GM18507 (cell line): ENCODE measurements around the gene FRG2.
"Not testable (repeated sequence)": the region's sequence is repeated elsewhere in the genome, so short reads cannot be mapped to it uniquely, and the experiment has no call there.

Experiments used
- DNase-seq: peaks from one replicate; pipeline ENCODE4 v3.0.0; 2011; ENCODE audit warnings: low read depth; ENCODE audit not compliant: insufficient read length; ENCODE audit errors: extremely low spot score
- FAIRE-seq: peaks from 2 replicates; lab custom pipeline; 2011; peaks lifted over from hg19 to GRCh38; lab: Jason Lieb, UNC

The FRG2 gene

GRCh38 chr4:190027156-190027555, at the start of gene FRG2:
Gene FRG2, minus strand, starts transcription at chr4:190027256. Its CDS starts 52 bp downstream, at chr4:190027204.
- not testable (repeated sequence) for FAIRE-seq, DNase-seq

- not testable (repeated sequence) for FAIRE-seq
Measured at GRCh38 chr4:190068351-190068750, 41.3 kb upstream of the FRG2 start.

DNA sequence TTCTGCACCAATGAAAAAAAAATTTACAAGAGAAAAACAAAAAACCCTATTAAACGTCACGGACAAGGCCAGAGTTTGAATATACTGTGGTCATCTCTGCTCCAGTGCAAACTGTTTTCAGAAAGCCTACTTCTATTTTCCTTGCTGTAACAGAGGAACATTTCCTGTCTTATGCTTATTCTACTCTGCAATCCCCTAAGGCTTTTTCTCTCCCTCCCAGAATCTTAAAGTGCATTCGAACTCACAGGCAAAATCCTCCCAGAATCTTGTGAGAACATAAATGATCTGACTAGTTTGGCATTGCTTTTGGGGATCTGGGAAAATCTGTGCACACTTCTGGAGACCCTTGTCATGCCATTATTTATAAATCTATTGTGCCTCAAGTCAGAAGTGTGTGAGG, 37.7 kb upstream of the FRG2 start:
- FAIRE-seq, result not testable (repeated sequence)

More at GRCh38 chr4:190068351-190068750, 41.3 kb upstream of the FRG2 start:
- not testable (repeated sequence) for DNase-seq

DNA sequence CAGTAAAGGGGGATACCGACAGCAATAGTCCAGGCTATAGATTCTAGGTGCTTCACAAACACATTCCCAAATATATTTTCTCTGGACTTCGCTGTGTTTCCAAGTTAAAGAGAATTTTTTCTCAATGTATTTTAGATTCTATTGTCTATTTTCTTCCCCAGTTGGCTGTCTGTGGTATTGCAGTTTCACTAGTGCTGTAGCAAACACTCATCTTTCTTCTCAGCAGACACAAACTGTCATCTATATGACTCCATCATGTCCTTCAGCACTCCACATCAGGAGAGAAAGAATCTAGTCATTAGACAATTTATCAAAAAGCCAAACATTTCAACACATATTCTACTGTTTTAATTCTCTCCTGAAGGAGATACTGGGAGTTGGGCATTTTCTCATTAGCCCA, 37.3 kb upstream of the FRG2 start, which contains the start of gene DBET:
TSS of gene DBET (plus strand) at position 161 of the 400 bp plus-strand sequence.
- not testable (repeated sequence) for DNase-seq, FAIRE-seq

More for the DNA sequence above, 37.7 kb upstream of the FRG2 start:
- DNase-seq, result not testable (repeated sequence)

- not testable (repeated sequence) for FAIRE-seq, DNase-seq
Measured at GRCh38 chr4:190058997-190059396, 31.9 kb upstream of the FRG2 start.

DNA sequence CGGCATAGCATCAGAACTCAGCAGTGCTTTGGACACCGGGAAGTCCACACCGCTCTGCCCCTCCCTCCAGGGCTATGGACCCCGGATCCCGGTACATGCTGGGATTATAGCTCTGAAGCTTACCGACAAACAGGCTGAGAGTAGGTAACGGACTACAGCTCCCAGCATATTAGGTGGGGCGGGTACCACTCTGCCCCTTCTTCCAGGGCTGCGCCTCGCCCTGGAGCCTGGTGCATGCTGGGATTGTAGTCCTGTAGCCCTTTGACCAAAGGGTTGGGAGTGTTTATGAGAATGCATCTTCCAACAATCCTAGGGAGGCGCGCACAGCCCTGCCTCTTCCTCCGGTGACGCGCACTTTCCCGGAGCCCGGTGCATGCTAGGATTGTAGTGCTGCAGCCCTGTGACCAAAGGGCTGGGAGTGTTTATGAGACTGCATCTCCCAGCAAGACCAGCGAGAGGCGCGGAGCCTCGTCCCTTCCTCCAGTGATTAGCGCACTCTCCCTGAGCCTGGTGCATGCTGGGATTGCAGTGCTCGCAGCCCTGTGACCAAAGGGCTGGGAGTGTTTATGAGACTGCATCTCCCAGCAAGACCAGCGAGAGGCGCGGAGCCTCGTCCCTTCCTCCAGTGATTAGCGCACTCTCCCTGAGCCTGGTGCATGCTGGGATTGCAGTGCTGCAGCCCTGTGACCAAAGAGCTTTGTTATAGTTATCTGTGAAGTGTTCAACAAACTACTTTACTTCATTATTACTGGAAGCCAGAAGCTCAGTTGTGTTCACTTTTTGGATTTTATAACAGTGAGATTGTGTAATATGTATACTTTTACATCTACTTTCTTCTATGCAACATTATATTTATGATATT, 22.6 kb upstream of the FRG2 start:
- peak; percentile 21 for FAIRE-seq
- DNase-seq, result not testable (repeated sequence)

DNA sequence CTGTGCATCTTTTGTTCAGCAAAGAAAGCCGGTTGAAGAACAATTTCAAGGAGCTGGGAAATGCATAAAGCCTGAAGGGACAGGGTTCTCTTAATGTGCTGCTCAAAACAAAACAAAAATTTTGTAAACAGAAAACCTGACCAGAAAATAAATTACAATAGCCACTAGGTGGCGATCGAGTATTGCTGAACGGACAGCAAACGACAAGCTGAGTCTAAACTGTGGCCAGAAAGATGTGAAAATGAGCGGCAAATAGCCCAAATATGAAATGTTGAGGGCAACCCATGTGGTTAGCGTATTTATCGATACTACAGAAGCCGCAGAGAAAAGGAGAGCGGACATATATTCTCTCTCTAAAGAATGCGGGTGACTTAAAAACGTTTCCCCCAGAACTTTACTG, 20.6 kb upstream of the FRG2 start:
- not testable (repeated sequence) for DNase-seq, FAIRE-seq

DNA sequence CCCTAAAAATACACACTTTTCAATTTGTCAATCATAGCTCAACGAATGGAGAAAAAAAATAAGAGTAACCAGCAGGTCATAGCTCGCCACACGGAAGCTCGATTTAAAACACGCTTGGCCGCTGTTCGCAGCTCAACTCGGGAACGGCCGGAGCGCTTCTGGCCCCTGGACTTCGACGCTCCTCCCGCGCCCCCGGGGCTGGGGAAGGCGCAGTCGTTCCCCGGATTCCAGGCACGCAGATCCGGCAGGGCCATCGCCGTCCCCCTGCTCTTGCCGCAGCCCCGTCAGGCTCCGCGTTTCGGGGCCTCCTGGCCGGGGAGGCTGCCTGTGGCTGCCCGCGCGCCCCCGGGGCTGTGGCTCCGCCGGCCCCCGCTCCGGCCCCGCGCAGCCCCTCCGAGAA, 13.8 kb upstream of the FRG2 start:
- FAIRE-seq, DNase-seq: not testable (repeated sequence)

DNA sequence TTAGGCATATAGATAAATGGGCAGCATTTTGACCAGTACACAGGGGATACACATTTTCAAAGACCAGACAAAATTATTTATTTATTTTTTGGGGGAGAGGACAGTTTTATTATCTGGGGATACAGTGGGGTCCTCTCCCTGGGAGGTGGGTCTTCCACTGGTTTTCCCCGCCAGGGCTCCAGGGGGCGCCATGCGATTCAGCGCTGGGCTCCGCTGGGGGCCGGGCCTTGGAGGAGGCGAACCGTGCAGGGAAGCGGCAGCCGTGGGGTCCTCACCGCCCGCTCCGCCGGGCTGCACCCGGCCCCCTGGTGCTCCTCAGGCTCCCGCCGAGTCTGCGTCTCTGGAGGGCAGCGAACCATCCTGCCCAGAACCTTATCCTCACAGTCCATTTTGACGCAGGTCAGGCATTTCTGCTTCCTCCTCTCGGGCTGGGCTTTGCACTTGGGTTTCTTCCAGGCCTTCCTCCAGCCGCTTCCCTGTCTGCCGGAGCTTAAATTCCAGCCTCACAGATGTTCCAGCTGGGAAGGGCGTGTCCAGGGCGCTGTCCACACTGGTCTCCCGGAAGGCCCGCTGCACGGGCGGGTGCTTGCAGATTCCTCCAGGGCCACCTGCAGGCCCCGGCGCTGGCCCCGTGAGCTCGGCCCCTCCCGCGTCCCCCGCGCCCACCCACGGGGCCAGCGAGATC, 10.8 kb upstream of the FRG2 start:
- DNase-seq, FAIRE-seq: not testable (repeated sequence)

DNA sequence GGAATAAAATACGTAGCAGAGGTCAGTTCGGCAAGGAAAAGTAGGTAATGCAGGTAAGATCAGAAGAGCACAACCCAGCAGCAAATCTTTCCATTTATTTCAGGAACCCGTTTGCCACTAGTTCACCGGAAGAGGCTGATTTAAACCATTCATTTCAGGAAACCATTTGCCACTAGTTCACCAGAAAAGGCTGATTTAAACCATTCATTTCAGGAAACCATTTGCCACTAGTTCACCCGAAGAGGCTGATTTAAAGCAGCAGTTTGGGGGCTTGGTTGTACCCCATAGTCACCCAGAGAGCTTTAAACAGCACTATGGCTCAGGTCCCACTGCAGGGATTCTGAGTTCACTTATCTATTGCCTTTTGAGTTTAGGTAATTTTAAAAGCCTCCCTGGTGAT, 4.2 kb upstream of the FRG2 start:
- DNase-seq, FAIRE-seq: not testable (repeated sequence)

DNA sequence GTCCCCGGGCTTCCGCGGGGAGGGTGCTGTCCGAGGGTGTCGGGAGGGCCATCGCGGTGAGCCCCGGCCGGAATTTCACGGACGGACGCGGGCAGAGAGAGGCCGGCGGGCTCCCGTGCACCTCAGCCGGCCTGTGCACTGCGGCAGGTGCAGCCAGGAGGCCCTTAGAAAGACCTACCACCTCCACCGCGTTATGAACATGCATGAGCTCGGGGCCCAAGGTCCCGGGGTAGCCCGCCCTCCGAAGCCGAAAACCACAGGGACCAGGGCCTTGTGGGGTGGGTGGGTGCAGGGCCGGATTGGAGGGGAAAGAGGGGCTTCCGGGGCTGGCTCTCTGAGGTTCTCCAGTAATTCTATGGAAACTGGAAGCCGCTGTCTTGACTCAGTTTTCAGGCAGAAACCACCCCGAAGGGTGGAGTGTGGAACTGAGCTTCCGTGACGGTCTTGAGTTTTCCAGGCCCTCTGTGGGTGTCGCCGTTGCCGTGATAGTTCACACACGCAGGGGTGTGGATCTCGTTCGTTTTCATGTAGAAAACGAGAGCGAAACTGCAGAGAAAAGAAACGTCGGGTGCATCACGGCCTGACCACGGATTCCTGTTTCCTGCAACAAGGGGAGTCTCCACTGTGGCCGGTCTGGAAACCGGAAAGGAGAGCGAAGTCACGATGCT, 4.3 kb downstream of the FRG2 start:
- DNase-seq, FAIRE-seq: not testable (repeated sequence)

- DNase-seq, FAIRE-seq: not testable (repeated sequence)
Measured at GRCh38 chr4:190021973-190022372, 5.1 kb downstream of the FRG2 start.

DNA sequence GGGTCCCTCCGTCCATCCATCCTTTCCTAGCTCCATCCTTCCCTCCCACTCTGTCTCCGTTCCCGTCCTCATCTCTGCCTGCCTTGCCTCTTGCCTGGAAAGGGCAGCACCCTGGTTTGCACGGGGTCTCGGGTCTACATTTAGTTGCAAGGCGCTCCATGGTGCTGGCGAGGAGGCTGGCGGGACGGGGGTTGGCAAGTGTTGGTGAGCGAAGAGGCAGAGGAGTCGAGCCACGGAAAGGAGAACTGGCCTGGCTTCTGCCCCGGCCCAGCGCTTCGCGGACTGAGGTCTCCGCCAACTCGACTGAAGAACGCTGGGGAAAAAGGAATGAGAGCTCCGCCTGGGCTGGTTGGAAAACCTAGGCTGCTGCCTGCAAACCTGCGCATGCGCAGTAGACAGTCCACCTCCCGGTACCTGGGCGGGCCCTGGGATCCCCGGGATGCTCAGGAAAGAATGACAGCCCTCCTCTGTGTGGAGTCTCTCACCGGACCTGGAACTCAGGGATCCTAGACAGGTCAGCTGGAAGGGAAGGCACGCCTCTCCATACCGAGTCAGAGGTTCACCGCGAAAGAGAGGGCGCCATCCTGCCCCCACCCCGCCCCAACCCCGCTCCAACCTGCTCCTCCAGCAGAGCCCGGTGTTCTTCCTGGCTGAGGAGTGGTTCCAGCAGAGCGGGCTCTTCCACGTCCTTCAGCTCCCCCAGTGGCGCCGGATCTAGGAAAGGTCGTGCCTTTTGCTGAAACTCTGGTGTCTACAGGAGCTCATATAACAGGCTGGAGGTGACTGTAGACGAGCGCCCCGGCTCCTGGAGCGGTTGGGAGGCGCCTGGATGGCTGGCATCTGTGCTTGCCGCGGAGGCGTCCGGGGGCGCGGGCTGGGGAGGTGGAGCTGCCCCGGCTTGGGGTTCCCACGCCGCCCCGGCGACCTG, 6.0 kb downstream of the FRG2 start:
- FAIRE-seq, result no peak
- no peak for DNase-seq

DNA sequence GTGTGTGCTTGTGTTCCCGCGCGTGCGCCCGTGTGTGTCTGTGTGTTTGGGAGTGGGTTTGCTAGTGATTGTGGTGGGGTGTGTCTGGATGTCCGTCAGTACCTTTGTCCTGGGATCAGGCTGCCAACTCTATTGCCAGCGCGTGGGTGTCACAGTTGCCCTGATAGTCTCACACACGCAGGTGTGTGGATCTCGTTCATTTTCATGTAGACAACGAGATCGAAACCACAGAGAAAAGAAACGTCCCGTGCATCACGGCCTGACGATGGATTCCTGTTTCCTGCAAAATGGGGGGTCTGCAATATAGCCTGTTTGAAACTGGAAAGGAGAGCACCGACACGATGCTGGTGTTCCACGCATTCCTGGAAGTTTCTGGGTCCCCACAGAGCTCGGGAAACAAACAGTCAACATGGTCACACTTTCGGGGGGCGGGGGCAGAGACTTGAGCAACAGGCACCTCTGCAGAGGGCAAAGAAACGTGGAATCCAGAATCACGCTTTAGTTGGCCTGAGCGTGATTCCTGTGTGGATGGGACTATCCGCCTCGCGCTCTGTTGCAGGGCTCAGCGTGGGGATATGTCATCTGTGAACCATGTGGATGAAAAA, 7.1 kb downstream of the FRG2 start:
- FAIRE-seq, result peak; percentile 69
- not testable (repeated sequence) for DNase-seq

DNA sequence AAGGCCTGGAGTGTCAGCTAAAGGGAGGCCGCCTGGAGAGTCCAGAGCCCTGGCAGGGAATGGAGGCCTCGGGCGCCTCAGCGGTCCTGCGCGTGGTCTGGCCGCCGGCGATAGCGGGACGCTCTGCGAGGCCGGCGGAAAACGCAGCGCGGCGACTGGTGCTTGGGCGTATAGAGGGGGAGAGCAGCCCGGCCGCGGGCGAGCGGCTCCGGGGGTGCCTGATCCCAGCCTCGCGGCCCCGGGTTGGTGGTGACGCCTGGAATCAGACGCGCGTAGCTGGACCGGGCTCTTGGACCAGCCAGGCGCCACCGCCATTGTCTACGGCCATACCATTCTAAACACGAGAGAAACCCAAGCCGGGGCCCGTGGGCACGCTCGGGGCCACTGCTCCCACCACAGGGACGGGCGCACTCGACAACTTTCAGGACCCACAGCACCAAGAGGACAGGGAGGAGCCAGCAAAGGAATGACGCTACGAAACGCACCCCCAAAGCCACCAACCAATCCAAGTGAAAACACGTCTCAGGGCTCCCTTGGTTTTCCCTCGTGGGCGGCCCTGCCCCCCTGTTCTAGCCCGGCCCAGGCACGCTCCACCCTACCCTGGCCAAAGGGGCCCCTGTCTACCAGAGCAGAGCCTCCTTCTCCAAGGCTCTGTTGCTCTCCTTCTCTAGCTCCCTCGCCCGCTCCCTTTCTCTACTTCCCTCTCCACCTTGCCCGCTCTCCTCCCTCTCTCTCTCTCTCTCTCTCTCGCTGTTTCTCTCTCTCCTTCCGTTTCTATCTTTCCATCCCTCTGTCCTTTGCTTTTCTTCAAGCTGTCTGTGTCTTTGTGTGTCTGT, 7.8 kb downstream of the FRG2 start:
- DNase-seq (no peak), FAIRE-seq (no peak)

GRCh38 chr4:190018201-190018920, 8.7 kb downstream of the FRG2 start:
- no peak for FAIRE-seq
- no peak for DNase-seq
